ENCODE measurements around the gene NARF. TPM values are rescaled to one million over a fixed set of nuclear protein-coding genes. Genes with fewer than 3 reads are reported as not detected.

Gene NARF
- total and polyA plus RNA-seq, 2 donors from 2014 or later = 29.1 to 45.8 TPM

GRCh38 chr17:82477934-82478333 lies 19.4 kb downstream of the NARF start:
- no peak overlapping the region for H3K9ac ChIP-seq (ENCODE audit: low read length in 3 of 3)
- H3K4me1 ChIP-seq (ENCODE audit: control insufficient read depth in 2 of 3, insufficient read depth in 2 of 3, low read depth in 1 of 3, low read length in 3 of 3) = no peaks in the 10 kb centered on the region
- H3K27ac ChIP-seq (ENCODE audit: low read depth in 2 of 2, low read length in 2 of 2) = no peak overlapping the region
- H3K4me3 ChIP-seq (ENCODE audit: low read length in 3 of 3) = no peak overlapping the region
- peaks cover 3 to 20% (median 8%) of the 10 kb centered on the region in 3 donors for H3K36me3 ChIP-seq (ENCODE audit: control insufficient read depth in 2 of 3, insufficient read depth in 3 of 3, low read length in 3 of 3)
- no peaks in the 10 kb centered on the region for H3K9me3 ChIP-seq (ENCODE audit: control insufficient read depth in 2 of 3, insufficient read depth in 1 of 3, low read length in 3 of 3)
- FAIRE-seq (no peak), DNase-seq (no peak)
- no peaks in the 10 kb centered on the region for H3K27me3 ChIP-seq (ENCODE audit: control insufficient read depth, insufficient read depth, low read length)
- intact Hi-C loops (cut with DNase I) = no loop called here
- TF ChIP-seq CTCF (IDR thresholded peaks at IDR 0.05; ENCODE audit: borderline replicate concordance, extremely low read depth, insufficient read depth) = no peak

- intact Hi-C loops (cut with DNase I) = no loop called here
- Histone ChIP-seq H3K9ac (ENCODE audit: low read length in 3 of 3) (no peak overlapping the region), H3K36me3 (ENCODE audit: control insufficient read depth in 2 of 3, insufficient read depth in 3 of 3, low read length in 3 of 3) (peaks cover 4 to 19% (median 14%) of the 10 kb centered on the region in 3 donors), H3K4me1 (ENCODE audit: control insufficient read depth in 2 of 3, insufficient read depth in 2 of 3, low read depth in 1 of 3, low read length in 3 of 3) (no peaks in the 10 kb centered on the region), H3K27ac (ENCODE audit: low read depth in 2 of 2, low read length in 2 of 2) (no peak overlapping the region), H3K4me3 (ENCODE audit: low read length in 3 of 3) (no peak overlapping the region), H3K27me3 (ENCODE audit: control insufficient read depth, insufficient read depth, low read length) (no peaks in the 10 kb centered on the region), H3K9me3 (ENCODE audit: control insufficient read depth in 2 of 3, insufficient read depth in 1 of 3, low read length in 3 of 3) (no peaks in the 10 kb centered on the region)
- TF ChIP-seq CTCF (IDR thresholded peaks at IDR 0.05; ENCODE audit: borderline replicate concordance, extremely low read depth, insufficient read depth) = no peak
- no peak for FAIRE-seq
- no peak for DNase-seq
Measured at GRCh38 chr17:82479602-82480001, 21.1 kb downstream of the NARF start.

DNA sequence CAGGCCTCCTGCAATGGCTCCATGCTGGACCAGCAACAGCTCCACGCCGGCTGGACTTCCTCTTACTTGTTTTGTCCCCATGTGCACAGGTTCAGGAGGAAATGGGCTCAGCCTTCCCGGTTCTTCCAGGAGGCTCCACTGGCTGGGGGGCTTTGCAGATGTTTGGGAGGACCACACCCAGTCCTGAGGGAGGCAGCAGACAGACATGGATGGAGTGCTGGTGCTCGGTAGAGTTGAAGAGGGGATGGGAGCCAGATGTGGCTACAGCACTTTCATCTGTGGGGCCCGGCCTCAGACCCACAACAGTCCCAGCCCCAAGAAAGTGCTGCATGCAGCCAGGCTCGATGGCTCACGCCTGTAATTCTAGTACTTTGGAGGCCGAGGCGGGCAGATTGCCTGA lies 21.8 kb downstream of the NARF start:
- H3K9me3 ChIP-seq (ENCODE audit: control insufficient read depth in 2 of 3, insufficient read depth in 1 of 3, low read length in 3 of 3) = no peaks in the 10 kb centered on the region
- DNase-seq = no peak
- H3K27me3 ChIP-seq (ENCODE audit: control insufficient read depth, insufficient read depth, low read length) = no peaks in the 10 kb centered on the region
- no peak overlapping the region for H3K9ac ChIP-seq (ENCODE audit: low read length in 3 of 3)
- H3K4me1 ChIP-seq (ENCODE audit: control insufficient read depth in 2 of 3, insufficient read depth in 2 of 3, low read depth in 1 of 3, low read length in 3 of 3) = no peaks in the 10 kb centered on the region
- H3K27ac ChIP-seq (ENCODE audit: low read depth in 2 of 2, low read length in 2 of 2) = no peak overlapping the region
- H3K4me3 ChIP-seq (ENCODE audit: low read length in 3 of 3) = no peak overlapping the region
- H3K36me3 ChIP-seq (ENCODE audit: control insufficient read depth in 2 of 3, insufficient read depth in 3 of 3, low read length in 3 of 3) = peaks cover 6 to 19% (median 16%) of the 10 kb centered on the region in 3 donors
- intact Hi-C loops (cut with DNase I) = no loop called here
- no peak for TF ChIP-seq CTCF (IDR thresholded peaks at IDR 0.05; ENCODE audit: borderline replicate concordance, extremely low read depth, insufficient read depth)
- no peak for FAIRE-seq

- Histone ChIP-seq H3K36me3 (ENCODE audit: control insufficient read depth in 2 of 3, insufficient read depth in 3 of 3, low read length in 3 of 3) (peaks cover 6 to 29% (median 18%) of the 10 kb centered on the region in 3 donors), H3K9ac (ENCODE audit: low read length in 3 of 3) (no peak overlapping the region)
- FAIRE-seq = no peak
Measured at GRCh38 chr17:82483204-82483660, 24.7 kb downstream of the NARF start.

More at GRCh38 chr17:82483204-82483660, 24.7 kb downstream of the NARF start:
- H3K9me3 ChIP-seq (ENCODE audit: control insufficient read depth in 2 of 3, insufficient read depth in 1 of 3, low read length in 3 of 3) = no peaks in the 10 kb centered on the region
- TF ChIP-seq CTCF (IDR thresholded peaks at IDR 0.05; ENCODE audit: borderline replicate concordance, extremely low read depth, insufficient read depth) = no peak
- no peak for DNase-seq
- H3K27me3 ChIP-seq (ENCODE audit: control insufficient read depth, insufficient read depth, low read length) = no peaks in the 10 kb centered on the region
- H3K27ac ChIP-seq (ENCODE audit: low read depth in 2 of 2, low read length in 2 of 2) = no peak overlapping the region
- intact Hi-C loops (cut with DNase I) = no loop called here
- no peak overlapping the region for H3K4me3 ChIP-seq (ENCODE audit: low read length in 3 of 3)
- no peaks in the 10 kb centered on the region for H3K4me1 ChIP-seq (ENCODE audit: control insufficient read depth in 2 of 3, insufficient read depth in 2 of 3, low read depth in 1 of 3, low read length in 3 of 3)
